HepG2 (cell line): ENCODE results near the gene HMCN1. TPM values are rescaled to one million over a fixed set of nuclear protein-coding genes. Genes with fewer than 3 reads are reported as not detected.

ENCODE experiments used
- FOSL2 ChIP-seq: sonication (generic); formaldehyde crosslinking; IDR thresholded peaks from 2 replicates; pipeline ENCODE4 v1.4.0; 2020; ENCODE audit warnings: missing genetic modification reagents
- GATA4 ChIP-seq: sonication (generic); IDR thresholded peaks from 2 replicates; pipeline ENCODE4 v1.6.1; 2016; ENCODE audit warnings: antibody characterized with exemption, low read depth, borderline replicate concordance
- NFRKB ChIP-seq: fragments of 450-650 bp; IDR thresholded peaks from 2 replicates; pipeline ENCODE4 v1.6.1; 2017
- PPARG ChIP-seq: conservative IDR thresholded peaks from 2 replicates; pipeline ENCODE4 v1.6.1; 2016; ENCODE audit warnings: missing biosample characterization, missing genetic modification reagents
- PRMT3 ChIP-seq: sonication (generic); formaldehyde crosslinking; IDR thresholded peaks from 2 replicates; pipeline ENCODE4 v1.8.1; 2022; ENCODE audit warnings: low read depth, mild to moderate bottlenecking, moderate library complexity, missing genetic modification reagents, borderline replicate concordance
- SMAD3 ChIP-seq: sonication (generic); formaldehyde crosslinking; IDR thresholded peaks from 2 replicates; pipeline ENCODE4 v1.4.0; 2020; ENCODE audit warnings: missing genetic modification reagents
- ZFP36L1 ChIP-seq: sonication (generic); formaldehyde crosslinking; IDR thresholded peaks from 2 replicates; pipeline ENCODE4 v1.8.0; 2022; ENCODE audit warnings: mild to moderate bottlenecking, missing genetic modification reagents, moderate library complexity
- ZNF501 ChIP-seq: sonication (generic); formaldehyde crosslinking; IDR thresholded peaks from 2 replicates; pipeline ENCODE4 v1.5.1; 2020; ENCODE audit warnings: mild to moderate bottlenecking, moderate library complexity, missing genetic modification reagents
- ZNF549 ChIP-seq: sonication (generic); formaldehyde crosslinking; IDR thresholded peaks from 2 replicates; pipeline ENCODE4 v1.5.0; 2020; ENCODE audit warnings: missing genetic modification reagents
- polyA plus RNA-seq, 8 experiments: library from polyadenylated mRNA; depleted of rRNA in 3 of 8; stranded (reverse) in 7 of 8; unstranded in 1 of 8; fragments of >200 nt; fragmentation: Illumina TruSeq in 4 of 8; extraction: Trizol in 4 of 8; gene quantifications; 2 replicates each; pipeline versions ENCODE4 v1.2.1 to v1.2.3, GENCODE V29; 2011 to 2016; ENCODE audit warnings: low read depth in 4 of 8, missing spikeins in 1 of 8, mixed read lengths in 1 of 8; ENCODE audit not compliant: insufficient read depth in 1 of 8
- total RNA-seq, 5 experiments: library from RNA; depleted of rRNA; stranded (reverse); fragments of >200 nt; fragmentation: Illumina TruSeq; extraction: Trizol; gene quantifications; 2 replicates each; pipeline ENCODE4 v1.2.3, GENCODE V29; 2016; ENCODE audit warnings: low read depth in 1 of 5
- TF ChIP-seq, protein P1 (sequence below): IDR thresholded peaks from 2 replicates; pipeline ENCODE4 v1.6.1; 2012; ENCODE audit warnings: low read length, improper control_type of control experiment
- TF ChIP-seq, protein P2 (sequence below): sonication (generic); formaldehyde crosslinking; IDR thresholded peaks from 2 replicates; pipeline ENCODE4 v1.5.0; 2020; ENCODE audit warnings: mild to moderate bottlenecking, missing genetic modification reagents

HMCN1 gene
- total and polyA plus RNA-seq, 2 of the 13 experiments (the other 11 are each of a cell fraction or from before 2014, with no cell fraction given), result 0.03 TPM; not detected in 1

DNA sequence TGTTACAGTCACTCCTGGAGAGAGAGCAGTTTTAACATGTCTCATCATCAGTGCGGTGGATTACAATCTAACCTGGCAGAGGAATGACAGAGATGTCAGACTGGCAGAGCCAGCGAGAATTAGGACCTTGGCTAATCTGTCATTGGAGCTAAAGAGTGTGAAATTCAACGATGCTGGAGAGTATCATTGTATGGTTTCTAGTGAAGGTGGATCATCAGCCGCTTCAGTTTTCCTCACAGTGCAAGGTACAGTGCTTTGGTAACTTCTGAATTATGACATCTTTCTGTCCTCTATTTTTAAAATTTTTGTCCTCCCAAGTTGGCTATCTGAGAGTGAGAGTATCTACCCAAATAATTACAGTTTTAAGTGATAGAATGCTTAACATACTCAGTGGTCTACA is 199.4 kb downstream of the HMCN1 start (continued):
- TF ChIP-seq, protein P1, sequence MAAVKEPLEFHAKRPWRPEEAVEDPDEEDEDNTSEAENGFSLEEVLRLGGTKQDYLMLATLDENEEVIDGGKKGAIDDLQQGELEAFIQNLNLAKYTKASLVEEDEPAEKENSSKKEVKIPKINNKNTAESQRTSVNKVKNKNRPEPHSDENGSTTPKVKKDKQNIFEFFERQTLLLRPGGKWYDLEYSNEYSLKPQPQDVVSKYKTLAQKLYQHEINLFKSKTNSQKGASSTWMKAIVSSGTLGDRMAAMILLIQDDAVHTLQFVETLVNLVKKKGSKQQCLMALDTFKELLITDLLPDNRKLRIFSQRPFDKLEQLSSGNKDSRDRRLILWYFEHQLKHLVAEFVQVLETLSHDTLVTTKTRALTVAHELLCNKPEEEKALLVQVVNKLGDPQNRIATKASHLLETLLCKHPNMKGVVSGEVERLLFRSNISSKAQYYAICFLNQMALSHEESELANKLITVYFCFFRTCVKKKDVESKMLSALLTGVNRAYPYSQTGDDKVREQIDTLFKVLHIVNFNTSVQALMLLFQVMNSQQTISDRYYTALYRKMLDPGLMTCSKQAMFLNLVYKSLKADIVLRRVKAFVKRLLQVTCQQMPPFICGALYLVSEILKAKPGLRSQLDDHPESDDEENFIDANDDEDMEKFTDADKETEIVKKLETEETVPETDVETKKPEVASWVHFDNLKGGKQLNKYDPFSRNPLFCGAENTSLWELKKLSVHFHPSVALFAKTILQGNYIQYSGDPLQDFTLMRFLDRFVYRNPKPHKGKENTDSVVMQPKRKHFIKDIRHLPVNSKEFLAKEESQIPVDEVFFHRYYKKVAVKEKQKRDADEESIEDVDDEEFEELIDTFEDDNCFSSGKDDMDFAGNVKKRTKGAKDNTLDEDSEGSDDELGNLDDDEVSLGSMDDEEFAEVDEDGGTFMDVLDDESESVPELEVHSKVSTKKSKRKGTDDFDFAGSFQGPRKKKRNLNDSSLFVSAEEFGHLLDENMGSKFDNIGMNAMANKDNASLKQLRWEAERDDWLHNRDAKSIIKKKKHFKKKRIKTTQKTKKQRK, result no peak
- TF ChIP-seq GATA4, result no peak
- no peak for TF ChIP-seq SMAD3
- no peak for TF ChIP-seq ZFP36L1 (CRISPR knock-in tag)
- TF ChIP-seq, protein P2, sequence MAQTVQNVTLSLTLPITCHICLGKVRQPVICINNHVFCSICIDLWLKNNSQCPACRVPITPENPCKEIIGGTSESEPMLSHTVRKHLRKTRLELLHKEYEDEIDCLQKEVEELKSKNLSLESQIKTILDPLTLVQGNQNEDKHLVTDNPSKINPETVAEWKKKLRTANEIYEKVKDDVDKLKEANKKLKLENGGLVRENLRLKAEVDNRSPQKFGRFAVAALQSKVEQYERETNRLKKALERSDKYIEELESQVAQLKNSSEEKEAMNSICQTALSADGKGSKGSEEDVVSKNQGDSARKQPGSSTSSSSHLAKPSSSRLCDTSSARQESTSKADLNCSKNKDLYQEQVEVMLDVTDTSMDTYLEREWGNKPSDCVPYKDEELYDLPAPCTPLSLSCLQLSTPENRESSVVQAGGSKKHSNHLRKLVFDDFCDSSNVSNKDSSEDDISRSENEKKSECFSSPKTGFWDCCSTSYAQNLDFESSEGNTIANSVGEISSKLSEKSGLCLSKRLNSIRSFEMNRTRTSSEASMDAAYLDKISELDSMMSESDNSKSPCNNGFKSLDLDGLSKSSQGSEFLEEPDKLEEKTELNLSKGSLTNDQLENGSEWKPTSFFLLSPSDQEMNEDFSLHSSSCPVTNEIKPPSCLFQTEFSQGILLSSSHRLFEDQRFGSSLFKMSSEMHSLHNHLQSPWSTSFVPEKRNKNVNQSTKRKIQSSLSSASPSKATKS (CRISPR knock-in tag), result no peak
- TF ChIP-seq ZNF549 (CRISPR knock-in tag), result no peak
- TF ChIP-seq ZNF501 (CRISPR knock-in tag), result no peak
- TF ChIP-seq NFRKB, result no peak
- TF ChIP-seq PPARG, result no peak
- TF ChIP-seq PRMT3, result no peak
- no peak for TF ChIP-seq FOSL2 (CRISPR knock-in tag)
